ENCODE results near the gene TMEM37. TPM values are rescaled to one million over a fixed set of nuclear protein-coding genes. Genes with fewer than 3 reads are reported as not detected.

The TMEM37 gene
- total RNA-seq, 1 experiment from 2014 or later = 2.3 TPM

DNA sequence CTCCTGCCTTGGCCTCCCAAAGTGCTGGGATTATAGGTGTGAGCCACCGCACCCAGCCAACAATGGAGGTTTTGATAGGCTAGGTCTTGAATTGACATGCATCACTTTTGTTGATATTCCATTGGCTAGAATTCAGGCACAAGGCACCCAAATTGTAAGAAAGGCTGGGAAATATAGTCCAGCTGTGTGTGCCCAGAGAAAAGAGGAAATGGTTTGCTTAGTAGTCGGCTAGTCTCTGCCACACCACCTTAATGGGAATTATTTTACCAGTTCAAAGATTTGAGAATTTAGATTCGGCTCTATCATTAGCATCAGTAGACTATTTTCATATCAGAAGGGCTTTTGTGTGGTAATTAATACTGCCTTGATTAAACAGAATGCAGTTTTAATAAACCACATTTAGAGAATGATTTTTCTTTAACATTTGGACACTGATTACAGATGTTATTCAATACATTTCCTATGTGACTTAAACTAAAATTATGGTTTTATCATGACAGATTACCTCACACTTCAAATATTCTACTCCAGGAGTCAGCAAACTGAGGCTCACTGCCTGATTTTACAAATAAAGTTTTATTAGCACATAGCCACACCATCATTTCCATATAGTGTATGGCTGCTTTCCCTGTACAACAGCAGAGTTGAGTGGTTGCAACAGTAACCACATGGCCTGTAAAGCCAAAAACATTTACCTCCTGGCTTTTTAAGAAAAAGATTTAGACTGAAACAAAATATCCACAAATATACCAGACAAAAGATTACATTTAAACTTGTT, 37.5 kb upstream of the TMEM37 start:
- H3K4me2 ChIP-seq (ENCODE audit: low read length) = no peak overlapping the region
- ChIA-PET RAD21 (ENCODE audit: low non-redundant PET in 1 of 2, low total read pairs in 2 of 2, uncharacterized antibody in 2 of 2, unreplicated experiment in 2 of 2) (no interaction called here), CTCF (no interaction called here), POLR2A (no interaction called here)
- H3K27ac ChIP-seq (ENCODE audit: low read depth, low read length) = no peak overlapping the region
- no TSS peak for BruUV-seq (replicated peaks)
- H3K4me3 ChIP-seq (replicated peaks in 1 of 2; ENCODE audit: low read depth in 1 of 2, low read length in 2 of 2) = no peak overlapping the region
- no peaks in the 10 kb centered on the region for H4K20me1 ChIP-seq (ENCODE audit: insufficient read depth)
- intact Hi-C loops (cut with micrococcal nuclease) = no loop called here
- no peaks in the 10 kb centered on the region for H3K27me3 ChIP-seq (ENCODE audit: insufficient read depth, low read length)
- ATAC-seq (no peak), DNase-seq (ENCODE audit: low read depth, low spot score) (no peak)
- no peaks in the 10 kb centered on the region for H3K9me2 ChIP-seq (ENCODE audit: insufficient read depth)
- H3K9ac ChIP-seq (ENCODE audit: low read length) = no peak overlapping the region
- no peaks in the 10 kb centered on the region for H3K36me3 ChIP-seq (ENCODE audit: control insufficient read depth in 1 of 2, insufficient read depth in 2 of 2, low read length in 2 of 2)
- H3K9me3 ChIP-seq (ENCODE audit: control insufficient read depth in 1 of 2, insufficient read depth in 1 of 2, low read depth in 1 of 2, low read length in 2 of 2) = no peaks in the 10 kb centered on the region
- peaks cover 11 to 21% of the 10 kb centered on the region in 2 experiments; a peak in 3 of 4 replicates for H3K4me1 ChIP-seq (ENCODE audit: control insufficient read depth in 1 of 2, insufficient read depth in 2 of 2, low read length in 2 of 2)
- no peak for TF ChIP-seq ELF1 (IDR thresholded peaks at IDR 0.05; ENCODE audit: borderline replicate concordance, low read depth)
- no peak for TF ChIP-seq YY1 (IDR thresholded peaks at IDR 0.05; ENCODE audit: extremely low read depth, insufficient replicate concordance, low read depth, low read length)
- TF ChIP-seq ZNF274 (IDR thresholded peaks at IDR 0.05; ENCODE audit: low read depth, low read length) = no peak
- TF ChIP-seq RAD21 (IDR thresholded peaks at IDR 0.05; ENCODE audit: low read depth) = no peak
- no peak for TF ChIP-seq SRF (IDR thresholded peaks at IDR 0.05; ENCODE audit: low read depth)
- TF ChIP-seq CEBPB (IDR thresholded peaks at IDR 0.05; ENCODE audit: low read depth) = no peak
- no peak for TF ChIP-seq MAX (IDR thresholded peaks at IDR 0.05)
- TF ChIP-seq SIN3A (IDR thresholded peaks at IDR 0.05; ENCODE audit: low read depth) = no peak
- no peak for TF ChIP-seq ZFX (IDR thresholded peaks at IDR 0.05)
- no peak for TF ChIP-seq FOSL1 (IDR thresholded peaks at IDR 0.05; ENCODE audit: low read depth)
- no peak for TF ChIP-seq EZH2 (IDR thresholded peaks at IDR 0.05)
- no peak for TF ChIP-seq POLR2A (IDR thresholded peaks at IDR 0.05; ENCODE audit: borderline replicate concordance, extremely low read depth, insufficient read depth, insufficient read length)
- TF ChIP-seq SP1 (IDR thresholded peaks at IDR 0.05; ENCODE audit: low read depth) = no peak
- H3K79me2 ChIP-seq (ENCODE audit: insufficient read depth, low read length) = no peaks in the 10 kb centered on the region
- H2AFZ ChIP-seq (ENCODE audit: low read depth, low read length, poor library complexity, severe bottlenecking) = no peak overlapping the region

Data from HCT116 (cell line).